D721Med (cell line): ENCODE data around the gene ZNF451.

Experiments
- DNase-seq: peaks from one replicate; pipeline ENCODE4 v3.0.0; 2011; ENCODE audit warnings: low spot score; ENCODE audit not compliant: insufficient read length
- FAIRE-seq: peaks from 2 replicates; lab custom pipeline; 2011; peaks lifted over from hg19 to GRCh38; lab: Jason Lieb, UNC
- TF ChIP-seq, protein P1 (sequence below): IDR thresholded peaks from 2 replicates; pipeline ENCODE4 v1.5.1; 2012; ENCODE audit warnings: mild to moderate bottlenecking, control low read depth; ENCODE audit not compliant: insufficient read depth; ENCODE audit errors: missing control alignments

Gene ZNF451

GRCh38 chr6:57117796-57118195 lies 27.8 kb downstream of the ZNF451 start:
- TF ChIP-seq, protein P1, sequence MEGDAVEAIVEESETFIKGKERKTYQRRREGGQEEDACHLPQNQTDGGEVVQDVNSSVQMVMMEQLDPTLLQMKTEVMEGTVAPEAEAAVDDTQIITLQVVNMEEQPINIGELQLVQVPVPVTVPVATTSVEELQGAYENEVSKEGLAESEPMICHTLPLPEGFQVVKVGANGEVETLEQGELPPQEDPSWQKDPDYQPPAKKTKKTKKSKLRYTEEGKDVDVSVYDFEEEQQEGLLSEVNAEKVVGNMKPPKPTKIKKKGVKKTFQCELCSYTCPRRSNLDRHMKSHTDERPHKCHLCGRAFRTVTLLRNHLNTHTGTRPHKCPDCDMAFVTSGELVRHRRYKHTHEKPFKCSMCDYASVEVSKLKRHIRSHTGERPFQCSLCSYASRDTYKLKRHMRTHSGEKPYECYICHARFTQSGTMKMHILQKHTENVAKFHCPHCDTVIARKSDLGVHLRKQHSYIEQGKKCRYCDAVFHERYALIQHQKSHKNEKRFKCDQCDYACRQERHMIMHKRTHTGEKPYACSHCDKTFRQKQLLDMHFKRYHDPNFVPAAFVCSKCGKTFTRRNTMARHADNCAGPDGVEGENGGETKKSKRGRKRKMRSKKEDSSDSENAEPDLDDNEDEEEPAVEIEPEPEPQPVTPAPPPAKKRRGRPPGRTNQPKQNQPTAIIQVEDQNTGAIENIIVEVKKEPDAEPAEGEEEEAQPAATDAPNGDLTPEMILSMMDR = no peak
- DNase-seq (no peak), FAIRE-seq (no peak)

- no peak for DNase-seq
- no peak for FAIRE-seq
- TF ChIP-seq, protein P1 = no peak
These were observed 33.1 kb downstream of the ZNF451 start for GRCh38 chr6:57123111-57123510.

DNA sequence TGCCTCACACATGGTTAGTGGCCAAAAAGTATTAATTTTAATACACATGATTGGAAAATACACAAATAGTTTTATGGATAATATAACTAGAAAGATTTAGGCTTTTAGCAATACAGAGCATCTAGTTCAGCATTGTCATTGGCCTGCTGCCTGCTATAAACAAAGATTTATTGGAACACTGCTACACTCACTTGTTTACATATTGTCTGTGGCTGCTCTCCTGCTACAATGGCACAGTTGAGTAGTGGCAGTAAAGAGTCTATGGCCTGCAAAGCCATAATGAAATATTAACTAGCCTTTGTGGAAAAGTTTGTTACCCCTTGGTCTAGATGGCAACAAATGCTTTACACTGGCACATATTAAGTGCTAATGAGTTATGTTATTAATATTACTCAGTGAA lies 37.8 kb downstream of the ZNF451 start:
- TF ChIP-seq, protein P1 = no peak
- FAIRE-seq = no peak
- DNase-seq = no peak

- DNase-seq (no peak), FAIRE-seq (peak; percentile 85)
- TF ChIP-seq, protein P1 = no peak
These were observed 40.7 kb downstream of the ZNF451 start for GRCh38 chr6:57130661-57131177.

- FAIRE-seq = no peak
- DNase-seq = no peak
- TF ChIP-seq, protein P1 = no peak
These were observed 45.0 kb downstream of the ZNF451 start for GRCh38 chr6:57134954-57135353.

DNA sequence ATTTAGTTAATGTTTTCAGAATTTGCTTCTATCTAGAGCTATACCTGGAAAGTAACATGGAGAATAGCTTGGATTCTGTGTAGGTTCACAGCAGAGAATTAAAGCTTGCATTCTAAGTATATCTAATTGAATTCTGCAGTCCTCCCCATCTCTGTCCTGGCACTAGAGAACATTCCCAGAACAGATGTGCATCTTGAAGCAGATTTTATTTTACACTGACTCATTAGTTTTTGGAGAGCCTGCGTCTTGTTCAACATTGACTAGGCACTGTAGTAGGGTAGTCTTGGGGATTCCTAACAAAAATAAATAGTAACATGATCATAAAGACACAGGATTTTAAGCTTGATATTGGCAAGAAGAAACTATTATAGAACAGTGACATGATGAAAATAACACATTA lies 45.9 kb downstream of the ZNF451 start:
- DNase-seq (no peak), FAIRE-seq (no peak)
- TF ChIP-seq, protein P1 = no peak

DNA sequence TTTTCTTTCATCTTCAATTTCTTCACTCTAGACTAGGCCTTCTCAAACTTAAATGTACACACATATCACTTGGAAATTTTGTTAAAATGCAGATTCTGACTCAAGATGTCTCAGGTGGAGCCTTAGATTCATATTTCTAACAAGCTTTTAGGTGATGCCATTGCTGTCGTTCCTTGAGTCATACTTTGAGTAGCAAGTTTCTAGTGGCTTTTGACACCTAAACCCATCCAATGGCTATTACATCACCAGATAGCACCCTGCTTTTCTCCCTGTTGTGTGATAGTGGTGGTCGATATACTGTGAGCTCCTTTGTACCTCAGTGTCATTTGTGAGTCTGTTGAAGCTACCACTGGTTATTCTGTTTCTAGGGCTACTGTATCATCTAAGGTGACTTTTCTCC lies 47.4 kb downstream of the ZNF451 start:
- no peak for FAIRE-seq
- no peak for DNase-seq
- TF ChIP-seq, protein P1 = no peak
